Activated CD4-positive, alpha-beta T cell treated with anti-CD3 and anti-CD28 coated beads, Interleukin-2, amount 50 U/mL, for 24 hours (primary cell): ENCODE measurements around the gene SLC7A5.
A peak's percentile ranks its signal among the peaks of the same experiment; 100 is the strongest.
"Not testable (repeated sequence)": the region's sequence is repeated elsewhere in the genome, so short reads cannot be mapped to it uniquely, and the experiment has no call there.

Source experiments
- DNase-seq, 2 donors: peaks; one replicate each; pipeline ENCODE4 v3.0.0-alpha.2; 2020; ENCODE audit warnings: low read depth in 1 of 2, low spot score in 1 of 2

Gene SLC7A5

DNA sequence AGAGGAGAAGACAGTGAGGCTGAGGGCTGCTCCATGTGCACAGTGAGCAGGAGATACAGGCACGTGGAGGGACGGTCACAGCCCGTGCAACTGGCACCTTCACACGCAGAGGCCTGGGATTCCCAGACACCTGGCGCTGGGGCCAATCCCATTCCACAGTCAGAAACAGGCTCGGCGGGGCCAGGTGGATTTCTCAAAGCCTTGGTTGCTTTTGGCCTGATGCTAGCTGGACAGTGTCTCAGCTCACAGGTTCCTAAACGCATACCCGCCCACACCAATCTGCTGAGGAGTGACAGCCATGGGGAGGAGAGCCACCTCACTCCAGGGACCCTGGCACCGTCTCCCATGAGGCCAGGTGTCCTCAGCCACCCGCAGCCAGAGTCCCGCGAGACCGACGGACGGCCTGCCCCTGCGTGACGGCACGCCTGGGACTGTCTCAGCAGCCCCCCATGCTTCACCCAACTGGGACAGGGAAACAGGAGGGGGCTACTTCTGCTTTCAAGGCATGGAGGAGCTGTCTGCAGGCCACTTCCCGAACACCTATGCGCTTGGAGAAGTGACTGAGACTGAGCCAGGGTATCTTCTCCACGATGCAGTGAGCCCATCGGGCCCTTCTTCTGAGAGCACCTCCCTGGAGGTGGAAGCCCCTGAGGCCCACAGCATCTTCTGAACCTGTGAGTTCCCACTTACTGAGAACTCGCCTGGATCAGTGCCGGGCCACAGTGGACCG is 6.5 kb downstream of the SLC7A5 start:
- not testable (repeated sequence) for DNase-seq

GRCh38 chr16:87861300-87862099 is 7.8 kb downstream of the SLC7A5 start:
- DNase-seq, result not testable (repeated sequence)

- DNase-seq, result no peak
These were observed 8.6 kb downstream of the SLC7A5 start for GRCh38 chr16:87860553-87861299.

DNA sequence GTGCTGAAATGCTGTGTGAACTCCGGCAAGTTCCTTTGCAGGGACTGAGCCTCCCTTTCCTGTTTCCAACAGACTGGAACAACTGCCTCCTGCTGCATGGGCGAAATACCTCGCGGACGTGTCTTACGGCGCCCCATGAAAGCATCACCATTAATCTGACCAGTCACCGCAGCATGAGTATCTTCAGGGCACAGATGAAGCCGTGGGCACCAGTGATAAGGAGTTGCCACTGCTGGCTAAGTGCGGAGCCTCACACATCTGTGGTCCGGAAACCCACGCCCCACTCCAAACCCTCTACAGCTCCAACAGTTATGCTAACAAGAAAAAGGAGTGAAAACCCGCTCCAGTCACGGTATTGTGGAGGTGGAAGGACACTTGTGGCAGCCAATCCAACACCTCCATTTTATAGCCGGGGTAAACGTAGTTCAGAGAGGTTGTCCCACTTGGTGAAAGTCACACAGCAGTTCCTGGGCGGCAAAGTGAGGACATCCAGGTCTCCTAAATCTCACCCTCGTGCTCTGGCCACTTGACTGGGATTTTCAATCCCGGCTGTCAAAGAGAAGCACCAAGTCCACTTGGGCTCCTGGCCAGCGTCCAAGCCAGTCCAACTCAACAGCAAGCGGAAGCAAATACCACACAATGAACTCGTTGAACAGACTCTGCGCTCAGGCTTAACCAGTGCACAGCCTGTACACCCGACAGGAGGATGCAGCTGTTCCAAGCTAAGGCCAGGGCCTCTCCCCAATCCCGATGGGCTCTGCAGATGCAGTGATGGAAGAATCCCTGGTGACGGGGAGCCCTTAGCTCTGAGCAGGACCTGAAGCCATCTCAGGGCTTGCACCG is 10.9 kb downstream of the SLC7A5 start:
- not testable (repeated sequence) for DNase-seq

DNA sequence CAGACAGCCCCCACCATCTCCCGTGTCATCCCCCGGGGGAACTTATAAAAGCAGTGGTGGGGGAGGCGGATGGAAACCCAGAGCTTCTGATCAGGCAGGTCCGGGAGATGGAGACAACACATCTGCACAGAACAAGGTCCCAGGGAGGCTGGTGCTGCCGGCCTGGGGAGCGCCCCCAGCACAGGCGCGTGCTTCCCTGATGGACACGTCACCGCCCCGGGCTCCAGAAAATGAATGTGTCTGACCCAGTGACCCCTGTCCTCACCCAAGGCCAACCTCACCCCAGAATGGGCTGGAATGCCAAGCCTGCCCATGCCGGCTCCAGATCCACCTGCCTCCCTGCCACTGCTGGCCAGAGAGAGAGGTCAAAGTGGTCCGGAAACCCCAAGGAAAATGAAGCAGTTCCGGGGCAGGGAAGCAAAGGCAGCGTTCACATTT is 12.5 kb downstream of the SLC7A5 start:
- DNase-seq, result no peak

DNA sequence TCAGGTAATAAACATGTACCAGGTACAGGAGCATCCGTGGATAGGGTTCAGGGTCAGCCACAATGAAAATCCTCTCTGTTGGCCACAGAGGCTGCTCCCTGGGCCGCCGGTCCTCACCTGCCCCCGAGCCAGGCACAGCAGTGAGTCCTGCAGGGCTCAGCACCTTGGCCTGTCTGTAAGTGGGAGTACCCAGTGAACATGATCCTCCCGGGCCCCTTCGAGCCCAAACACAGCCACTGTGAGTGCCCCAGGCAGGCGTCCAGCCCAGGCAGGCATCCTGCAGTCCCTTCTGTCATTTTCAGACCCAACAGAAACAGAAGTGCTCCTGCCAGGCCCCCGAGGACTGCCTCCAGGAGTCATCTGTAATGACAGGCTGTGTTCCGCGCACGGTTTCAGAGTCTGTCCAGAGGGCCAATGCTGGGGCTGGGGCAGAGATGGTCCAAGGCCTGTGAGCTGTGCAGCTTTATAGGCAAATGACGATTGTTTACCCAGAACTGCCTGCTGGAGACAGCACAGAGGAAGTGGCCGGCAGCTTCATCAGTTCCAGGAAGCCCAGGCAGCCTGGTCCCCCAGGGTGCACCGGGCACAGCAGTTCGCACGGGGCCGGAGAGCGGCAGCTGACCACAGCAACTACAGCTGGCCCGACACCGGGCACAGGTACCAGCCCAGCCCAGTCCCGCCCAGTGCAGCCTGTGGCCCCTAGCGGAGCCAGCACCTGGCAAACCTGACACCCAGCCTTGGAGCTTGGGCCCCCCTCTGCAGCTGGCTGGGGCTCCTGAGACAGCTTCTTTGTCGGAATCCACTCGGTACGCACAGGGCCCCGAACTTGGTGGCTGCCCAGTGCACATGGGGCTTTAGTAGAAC is 13.2 kb downstream of the SLC7A5 start:
- DNase-seq, result no peak

- no peak for DNase-seq
These were observed 14.2 kb downstream of the SLC7A5 start for GRCh38 chr16:87854907-87855683.

DNA sequence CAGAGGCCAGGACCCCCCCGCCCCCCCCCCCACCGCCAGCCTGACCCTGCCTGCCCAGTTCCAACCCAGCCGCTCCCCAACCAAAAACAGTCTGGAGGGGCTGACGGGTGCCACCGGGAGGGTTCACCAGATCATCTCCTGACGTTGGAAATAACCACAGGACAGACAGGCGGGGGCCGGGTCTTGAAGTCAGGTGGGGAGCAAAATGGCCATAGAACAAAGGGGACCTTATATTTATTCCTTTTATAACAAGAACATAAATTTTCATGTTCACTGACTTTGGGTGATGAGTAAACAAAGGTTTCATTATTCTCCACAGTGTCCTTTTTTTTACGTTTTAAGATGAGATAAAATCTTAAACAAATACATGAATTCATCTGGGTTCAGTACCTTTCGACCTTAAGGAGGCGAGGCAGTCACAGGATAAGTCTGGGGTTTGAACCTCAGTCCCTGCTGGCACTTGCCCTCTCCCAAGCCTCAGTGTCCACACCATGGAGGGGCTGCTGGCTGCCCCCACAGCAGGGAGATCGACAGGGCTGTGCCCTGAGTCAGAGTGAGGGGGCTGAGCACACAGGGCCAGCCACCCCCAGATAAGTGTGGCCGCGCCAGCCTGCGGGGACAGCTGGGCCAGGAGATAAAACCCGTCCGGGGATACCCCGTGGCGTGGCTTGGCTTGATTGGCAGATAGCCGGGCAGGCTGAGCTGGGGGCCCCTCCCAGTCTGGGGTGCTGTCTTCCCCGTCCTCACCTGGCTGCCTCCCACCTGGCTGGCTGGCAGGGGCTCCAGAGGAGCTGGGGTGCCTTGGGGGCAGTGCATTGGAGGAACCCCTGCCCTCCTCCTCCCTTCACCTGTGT is 15.0 kb downstream of the SLC7A5 start:
- no peak for DNase-seq

DNA sequence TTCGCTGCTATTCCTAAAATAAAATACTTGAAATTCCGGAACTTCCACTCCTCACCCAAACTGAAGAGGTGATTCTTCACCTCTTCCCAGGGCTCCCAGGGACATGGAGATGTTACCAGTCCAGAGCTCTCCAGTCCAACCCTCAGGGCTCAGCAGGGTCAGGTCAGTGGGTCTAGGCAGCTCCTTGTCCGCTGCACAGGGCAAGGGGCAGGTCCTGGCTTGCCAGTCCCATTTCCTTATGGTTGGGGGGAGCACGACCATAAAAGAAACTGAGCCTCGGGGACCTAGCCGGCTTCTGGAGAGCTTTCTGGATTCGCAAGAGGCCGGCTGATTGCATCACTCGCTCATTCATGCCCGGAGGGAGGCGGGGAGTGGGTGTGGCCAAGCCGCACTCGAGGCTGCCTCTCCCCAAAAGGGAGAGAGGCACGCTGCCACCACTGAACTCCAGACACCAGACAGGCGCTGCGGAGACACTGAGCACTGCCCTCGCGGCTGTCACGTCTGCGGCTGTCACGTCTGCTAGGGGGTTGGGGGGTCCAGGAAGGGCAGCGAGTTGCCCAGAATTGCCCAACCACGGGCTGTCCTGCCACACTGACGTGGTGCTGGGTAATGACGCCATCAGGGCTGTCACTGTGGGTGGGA is 15.8 kb downstream of the SLC7A5 start:
- DNase-seq, result peak; percentile 61 to 64

DNA sequence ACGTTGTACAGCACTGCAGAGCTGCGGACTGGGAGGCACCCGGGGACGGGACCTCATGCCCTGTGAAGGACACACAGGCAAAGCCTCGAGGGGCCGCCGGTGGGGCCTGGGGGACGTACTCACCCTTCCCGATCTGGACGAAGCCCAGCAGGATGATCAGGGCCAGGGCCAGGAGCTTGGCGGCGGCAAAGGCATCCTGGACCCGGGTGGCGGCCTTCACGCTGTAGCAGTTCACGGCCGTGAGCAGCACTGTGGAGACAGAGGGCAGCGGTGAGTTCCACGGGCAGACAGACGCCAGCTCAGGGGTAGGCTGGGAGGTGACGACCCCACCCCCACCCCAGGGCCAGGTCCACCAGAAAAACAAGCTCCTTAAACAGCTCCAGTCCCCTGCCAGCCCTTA is 17.7 kb downstream of the SLC7A5 start:
- DNase-seq, result no peak

DNA sequence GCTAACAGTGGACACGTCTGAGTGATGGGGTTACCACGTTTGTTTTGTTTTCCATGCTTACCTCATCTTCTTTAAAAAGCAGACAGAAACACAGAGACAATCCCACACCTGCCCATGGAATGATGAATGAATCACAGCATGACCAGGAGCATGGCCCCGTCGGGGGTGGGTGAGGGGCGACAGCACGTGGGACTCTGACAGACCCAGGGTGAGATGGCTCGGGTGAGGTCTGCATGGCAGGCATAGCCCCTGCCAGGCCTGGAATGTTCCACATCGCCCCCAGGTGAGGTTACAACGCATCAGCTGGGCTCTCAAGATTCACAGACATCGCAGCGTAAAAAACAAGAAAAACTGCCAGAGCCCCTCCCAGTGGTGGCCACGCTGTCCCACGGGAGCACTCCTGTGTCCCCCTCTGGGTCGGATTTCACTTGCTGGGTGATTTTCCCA is 18.1 kb downstream of the SLC7A5 start:
- DNase-seq, result no peak

- peak; percentile 43 to 53 for DNase-seq
These were observed 19.0 kb downstream of the SLC7A5 start for GRCh38 chr16:87850009-87851006.

DNA sequence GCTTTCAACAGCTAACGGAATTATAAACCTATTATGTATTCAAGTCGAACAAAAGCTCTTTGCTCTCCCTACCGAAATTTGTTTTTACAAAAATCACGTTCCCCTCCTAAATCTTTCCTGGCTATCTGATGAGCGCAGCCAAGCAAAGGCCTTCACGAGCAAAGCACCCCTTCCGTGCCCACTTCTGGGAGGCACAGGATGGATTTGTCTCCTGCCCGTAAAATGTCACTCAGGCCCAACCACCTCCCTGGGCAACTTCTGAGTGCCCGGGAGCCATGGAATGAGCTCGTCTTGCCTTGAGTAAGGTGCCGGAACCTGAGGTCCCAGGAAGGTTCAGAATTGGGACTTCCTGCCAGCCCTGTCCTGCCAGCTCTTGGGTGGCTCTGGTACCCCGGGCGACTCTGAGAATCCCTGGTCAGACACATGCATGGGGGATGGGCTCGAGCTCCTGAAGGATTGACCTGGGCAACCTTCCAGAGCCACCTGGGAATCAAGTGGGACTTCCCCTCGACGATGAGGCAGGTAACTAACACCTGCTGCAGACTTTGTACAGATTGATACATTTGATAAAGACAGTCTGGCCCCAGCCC is 19.8 kb downstream of the SLC7A5 start:
- no peak for DNase-seq

DNA sequence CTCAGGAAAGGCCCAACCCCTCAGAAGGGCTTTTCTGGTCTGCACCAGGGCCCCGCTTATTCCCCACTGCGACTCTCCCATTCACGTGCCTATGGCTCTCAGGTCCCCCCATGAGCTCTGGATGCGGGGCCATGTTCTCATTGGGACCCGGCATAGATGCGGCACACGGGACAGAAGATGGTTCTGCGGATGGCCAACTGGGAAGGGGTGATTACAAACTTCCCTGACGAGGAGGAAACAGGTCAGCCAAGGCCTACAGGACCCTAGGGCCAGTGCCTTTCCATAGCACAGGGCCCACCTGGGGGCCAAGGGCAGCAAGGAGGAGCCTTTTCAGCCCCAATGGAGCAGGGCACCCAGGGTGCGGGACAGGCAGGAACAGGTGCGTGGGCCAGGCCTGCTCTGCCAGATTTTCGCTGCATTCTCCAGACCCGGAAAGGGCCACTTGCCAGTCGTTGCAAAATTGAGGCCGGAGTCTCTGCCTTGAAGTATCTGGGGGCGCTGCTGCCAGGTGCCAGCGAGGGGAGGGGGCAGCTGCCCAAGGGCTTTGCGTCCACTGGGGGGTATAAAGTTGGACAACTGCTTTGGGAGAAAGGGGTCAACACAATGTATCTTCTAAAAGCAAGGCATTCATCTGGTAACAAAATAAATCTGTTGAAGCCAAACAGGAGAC is 20.5 kb downstream of the SLC7A5 start:
- DNase-seq, result no peak
